Stimulated activated CD4-positive, alpha-beta T cell treated with anti-CD3 and anti-CD28 coated beads, Interleukin-15, amount 100 ng/mL, for 1 hour (primary cell): ENCODE measurements around the gene XYLT1.
A peak's percentile ranks its signal among the peaks of the same experiment; 100 is the strongest.
"Not testable (repeated sequence)": the region's sequence is repeated elsewhere in the genome, so short reads cannot be mapped to it uniquely, and the experiment has no call there.

Experiments used
- DNase-seq, 2 donors: peaks; one replicate each; pipeline ENCODE4 v3.0.0-alpha.2; 2020; ENCODE audit warnings: low read depth in 1 of 2, low spot score in 1 of 2

Gene XYLT1

DNA sequence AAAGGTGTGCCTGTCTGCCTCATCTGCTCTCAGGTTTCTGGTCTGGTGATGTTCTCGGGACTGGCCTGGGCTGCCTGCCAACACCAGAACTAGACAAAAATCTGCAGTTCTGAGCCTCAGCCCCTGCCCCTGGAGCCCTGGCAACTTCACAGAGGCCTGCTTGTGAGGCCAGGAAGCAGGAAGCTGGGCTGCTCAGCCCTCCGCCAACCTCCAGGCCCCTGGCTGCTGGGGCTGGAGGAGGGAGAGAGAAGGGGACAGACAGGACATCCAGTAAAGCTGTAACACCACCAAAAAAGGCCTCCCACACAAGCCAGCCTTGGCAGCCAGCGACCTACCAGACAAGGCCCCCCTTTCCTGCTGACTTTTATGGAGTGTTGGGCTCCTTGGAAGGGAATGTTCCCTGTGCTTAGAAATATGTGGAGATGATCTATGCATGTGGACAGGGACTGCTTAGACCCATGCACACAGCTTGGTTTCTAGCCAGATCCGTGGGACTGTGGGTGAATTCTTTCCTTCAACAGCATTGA is 157.6 kb downstream of the XYLT1 start:
- DNase-seq = no peak

DNA sequence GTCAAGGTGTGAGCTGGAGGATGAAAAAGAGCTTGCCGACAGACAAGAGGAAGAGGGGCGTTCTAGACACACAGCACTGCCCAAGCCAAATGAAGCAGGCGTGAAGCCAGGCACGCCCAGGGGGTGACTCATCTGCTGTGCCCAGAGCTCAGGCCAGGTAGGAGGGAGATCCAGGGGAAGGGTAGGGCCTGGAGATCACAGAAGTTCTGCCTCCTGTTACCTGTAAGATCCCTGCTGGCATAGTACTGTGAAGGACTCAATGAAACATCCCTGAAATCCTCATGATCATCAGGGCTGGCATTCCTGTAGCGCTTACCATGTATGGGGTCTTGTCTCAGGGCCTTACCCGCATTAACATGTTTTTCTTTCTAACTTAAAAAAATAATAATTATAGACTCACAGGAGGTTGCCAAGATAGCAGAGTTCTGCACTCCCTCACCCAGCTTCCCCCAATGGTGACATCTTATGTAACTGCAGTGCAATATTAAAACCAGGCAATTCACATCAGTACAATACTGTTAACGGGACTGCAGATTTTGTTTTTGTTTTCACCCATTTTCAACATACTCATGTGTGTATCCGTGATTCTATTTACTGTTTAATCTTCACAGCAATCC is 158.6 kb downstream of the XYLT1 start:
- no peak for DNase-seq

DNA sequence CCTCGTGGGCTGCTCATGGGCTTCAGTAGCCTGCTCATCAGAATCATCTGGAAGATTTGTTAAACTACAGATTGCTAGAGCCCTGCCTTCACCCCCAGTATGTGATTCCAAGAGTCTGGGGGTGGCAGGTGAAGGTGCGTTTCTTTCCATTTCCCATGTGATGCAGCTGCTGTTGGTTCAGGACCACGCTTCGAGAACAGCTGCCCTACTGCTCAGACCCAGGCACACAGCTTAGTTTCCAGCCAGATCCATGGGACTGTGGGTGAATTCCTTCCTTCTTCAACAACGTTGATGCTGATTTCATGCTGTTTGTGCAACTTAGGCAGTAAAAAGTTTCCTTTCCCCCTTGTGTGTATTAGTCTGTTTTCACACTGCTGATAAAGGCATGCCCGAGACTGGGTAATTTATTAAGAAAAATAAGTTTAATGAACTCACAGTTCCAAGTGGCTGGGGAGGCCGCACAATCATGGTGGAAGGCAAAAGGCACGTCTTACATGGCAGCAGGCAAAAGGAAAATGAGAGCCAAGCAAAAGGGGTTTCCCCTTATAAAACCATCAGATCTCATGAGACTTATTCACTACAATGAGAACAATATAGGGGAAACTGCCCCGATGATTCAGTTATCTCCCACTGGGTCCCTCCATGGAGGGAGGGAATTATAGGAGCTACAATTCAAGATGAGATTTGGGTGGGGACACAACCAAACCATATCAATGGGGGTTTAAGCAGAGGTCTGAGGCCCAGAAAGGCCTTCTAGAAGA is 159.2 kb downstream of the XYLT1 start:
- no peak for DNase-seq

DNA sequence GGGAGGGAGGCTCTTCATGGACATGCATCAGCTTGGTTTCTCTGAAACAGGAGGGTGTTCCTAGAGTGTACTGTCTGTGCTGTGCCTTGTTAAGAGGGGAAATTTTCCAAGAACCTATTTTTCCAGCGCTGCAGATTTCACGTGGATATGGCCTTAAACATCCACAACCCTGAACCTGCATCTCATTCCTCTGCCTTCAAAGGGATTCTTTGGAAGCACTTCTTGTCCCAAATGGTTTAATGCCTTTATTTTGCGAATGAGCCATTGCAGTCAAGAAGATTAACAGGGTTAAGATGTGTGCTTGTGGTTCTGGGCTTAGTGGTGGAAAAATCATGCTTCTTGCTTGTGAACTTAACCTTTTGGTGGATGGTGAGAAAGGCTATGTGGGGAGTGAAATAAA is 161.2 kb downstream of the XYLT1 start:
- DNase-seq = no peak

DNA sequence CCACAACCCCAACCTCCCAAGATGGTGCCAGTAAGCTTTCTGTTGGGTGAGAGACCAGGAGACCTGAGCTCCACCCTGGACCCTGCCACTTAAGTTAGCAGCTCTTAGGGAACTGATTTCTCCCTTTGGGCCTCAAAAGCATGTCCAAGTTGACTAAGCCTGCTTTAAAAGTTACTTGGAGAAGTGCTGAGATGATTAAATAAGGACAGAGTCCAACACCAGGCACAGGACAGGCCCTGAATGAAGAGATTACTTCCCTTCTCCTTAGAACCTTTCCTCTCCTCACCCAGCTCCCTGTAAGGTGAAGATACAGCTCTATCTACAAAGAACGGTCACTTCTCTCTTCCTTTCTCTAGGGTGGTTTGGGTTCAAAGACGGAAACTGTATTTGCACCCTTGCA is 162.6 kb downstream of the XYLT1 start:
- DNase-seq = no peak

DNA sequence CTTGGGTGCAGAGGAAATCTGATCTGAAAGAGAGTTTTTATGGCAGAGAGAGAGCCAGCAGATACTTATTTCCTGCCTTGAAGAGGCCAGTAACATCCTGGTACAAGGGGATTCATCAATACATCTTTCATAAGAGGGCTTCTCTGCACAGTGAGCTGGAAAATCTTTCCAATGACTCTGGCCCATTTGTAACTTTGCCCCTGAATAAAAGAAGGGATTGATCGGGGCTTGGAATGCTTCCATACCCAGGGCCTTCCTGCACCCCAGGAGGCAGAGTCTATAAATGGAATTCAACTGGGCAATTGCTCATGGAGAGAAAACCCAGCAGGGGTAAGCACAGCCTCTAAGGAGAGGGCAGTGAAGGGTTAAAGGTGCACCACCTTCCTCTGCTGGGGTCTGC is 163.3 kb downstream of the XYLT1 start:
- DNase-seq = no peak

DNA sequence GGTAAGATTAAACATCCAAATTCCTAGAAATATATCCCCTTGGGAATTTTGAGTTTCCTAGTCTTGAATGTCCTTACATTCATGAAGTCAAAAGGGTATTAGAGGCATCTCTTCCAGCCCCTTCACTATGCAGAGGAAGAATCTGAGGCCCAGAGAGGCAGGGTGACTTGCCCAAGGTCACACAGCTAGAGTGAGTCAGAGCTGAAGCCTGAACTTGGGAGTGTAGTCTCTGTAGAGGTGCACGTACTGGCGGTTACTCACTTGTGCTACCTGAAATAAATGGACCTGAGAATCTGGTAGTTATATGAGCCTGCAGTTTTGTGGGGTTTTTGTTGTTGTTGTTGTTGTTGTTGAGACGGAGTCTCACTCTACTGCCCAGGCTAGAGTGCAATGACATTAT is 164.0 kb downstream of the XYLT1 start:
- DNase-seq = no peak

DNA sequence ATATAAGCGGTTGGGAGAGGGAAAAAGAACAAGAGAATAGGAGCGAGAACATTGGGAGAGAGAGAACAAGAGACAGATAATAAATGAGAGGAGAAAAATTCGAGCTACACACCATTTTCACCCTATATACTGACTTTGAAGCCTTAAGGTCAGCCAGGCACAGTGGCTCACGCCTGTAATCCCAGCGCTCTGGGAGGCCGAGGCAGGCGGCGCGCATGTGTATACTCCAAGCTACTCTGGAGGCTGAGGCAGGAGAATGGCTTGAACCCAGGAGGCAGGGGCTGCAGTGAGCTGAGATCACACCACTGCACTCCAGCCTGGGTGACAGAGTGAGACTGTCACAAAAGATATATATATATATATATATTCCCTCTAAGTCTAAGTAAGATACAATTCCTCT is 164.5 kb downstream of the XYLT1 start:
- DNase-seq = not testable (repeated sequence)

DNA sequence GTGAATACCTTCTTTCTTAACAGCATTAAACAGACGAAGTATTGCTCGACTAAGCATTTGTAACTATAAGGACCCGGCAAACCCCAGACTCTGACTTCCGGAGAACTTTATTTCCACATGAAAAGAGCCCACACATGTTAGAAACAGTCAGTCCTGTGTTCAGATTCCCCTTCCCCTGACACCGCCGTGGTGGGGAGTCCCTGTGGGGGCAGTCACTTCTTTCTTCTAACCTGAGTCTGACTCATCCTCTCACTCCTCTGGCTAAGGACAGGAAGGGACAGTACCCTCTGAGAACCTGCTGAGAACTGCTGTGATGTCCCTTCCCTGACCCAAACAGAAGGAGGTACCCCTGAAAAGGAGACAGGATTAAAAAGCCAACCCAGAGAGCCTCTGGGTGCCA is 165.1 kb downstream of the XYLT1 start:
- DNase-seq = peak in 1 of 2 donors; percentile 18

DNA sequence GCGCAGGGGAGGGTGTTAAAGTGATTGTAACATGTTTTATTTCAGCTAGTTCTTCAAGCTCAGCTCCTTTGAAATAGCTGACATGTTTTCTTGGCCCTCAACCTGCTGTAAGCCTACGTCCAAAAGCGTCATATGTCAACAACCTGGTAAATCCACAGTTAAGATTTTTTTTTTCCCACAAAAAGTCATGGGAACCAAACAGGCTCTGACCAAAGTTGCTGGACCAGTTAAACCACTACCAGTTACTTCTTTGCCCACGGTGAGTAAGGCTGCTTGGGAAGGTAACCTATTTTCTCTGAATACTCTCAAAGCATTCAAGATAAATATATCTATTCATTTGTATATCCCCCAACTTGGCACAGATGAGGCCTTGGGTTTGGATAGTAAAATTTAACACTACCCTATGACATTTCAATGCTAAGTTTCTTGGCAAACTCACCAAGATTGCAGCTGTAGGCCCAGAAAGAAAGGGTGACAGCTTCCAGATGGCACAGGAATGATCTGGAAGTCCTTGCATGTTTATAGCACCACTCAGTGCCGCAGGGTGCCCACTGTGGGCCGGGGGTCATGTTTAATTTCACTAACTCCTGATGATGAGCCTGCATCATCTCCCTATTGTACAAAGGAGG is 166.2 kb downstream of the XYLT1 start:
- no peak for DNase-seq

DNA sequence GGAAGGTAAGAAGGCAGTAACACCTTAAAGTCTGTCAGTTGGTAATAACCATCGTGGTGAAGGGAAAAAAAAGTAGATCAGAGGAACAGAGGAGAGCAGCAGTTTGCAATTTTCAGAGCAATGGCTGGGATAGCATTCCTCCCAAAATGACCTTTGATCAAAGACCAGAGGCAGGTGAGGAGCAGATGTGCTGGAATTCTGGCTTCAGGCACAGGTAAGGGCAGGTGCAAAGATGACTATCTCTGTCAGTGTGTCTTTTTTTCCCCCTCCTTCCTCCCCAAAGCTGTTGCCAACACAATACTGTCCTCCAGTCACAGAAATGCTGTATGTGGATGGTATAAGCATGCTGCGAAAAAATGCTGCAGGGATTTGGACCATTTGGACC is 166.7 kb downstream of the XYLT1 start:
- DNase-seq = no peak

DNA sequence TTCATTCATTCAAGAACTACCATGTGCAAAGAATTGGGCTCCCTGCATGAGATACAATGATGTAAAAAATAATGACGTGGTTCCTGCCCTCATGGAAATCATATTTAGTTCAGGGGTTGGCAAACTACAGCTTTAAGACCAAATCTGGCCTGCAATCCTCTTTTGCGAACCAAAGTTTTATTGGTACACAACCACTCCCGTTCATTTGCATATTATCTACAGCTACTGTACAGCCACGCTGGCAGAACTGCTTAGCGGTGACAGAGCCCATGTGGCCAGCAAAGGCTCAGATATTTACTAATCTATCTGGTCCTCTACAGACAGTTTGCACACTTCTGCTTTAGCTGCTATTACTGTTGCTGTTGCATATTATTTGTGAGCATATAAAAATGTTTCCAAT is 167.7 kb downstream of the XYLT1 start:
- DNase-seq = no peak

DNA sequence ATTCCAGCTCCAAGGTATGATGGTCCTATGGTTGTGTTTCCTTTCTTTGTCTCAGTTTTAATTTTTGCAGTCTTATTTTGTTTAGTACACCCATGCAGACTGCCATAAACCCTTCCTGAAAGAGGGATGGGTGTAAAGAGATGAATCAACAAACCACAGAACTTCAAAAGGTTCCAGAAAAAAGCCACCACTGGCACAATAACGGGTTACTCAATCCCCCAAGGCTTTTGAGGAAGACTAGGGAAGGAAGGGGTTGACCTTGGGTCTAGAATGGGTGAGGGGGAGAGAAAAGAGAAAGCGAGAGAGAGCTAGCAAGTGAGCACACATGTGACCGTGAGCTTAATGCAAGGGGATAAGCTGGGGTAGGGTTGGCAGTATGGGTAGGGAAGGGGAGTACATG is 168.1 kb downstream of the XYLT1 start:
- no peak for DNase-seq

DNA sequence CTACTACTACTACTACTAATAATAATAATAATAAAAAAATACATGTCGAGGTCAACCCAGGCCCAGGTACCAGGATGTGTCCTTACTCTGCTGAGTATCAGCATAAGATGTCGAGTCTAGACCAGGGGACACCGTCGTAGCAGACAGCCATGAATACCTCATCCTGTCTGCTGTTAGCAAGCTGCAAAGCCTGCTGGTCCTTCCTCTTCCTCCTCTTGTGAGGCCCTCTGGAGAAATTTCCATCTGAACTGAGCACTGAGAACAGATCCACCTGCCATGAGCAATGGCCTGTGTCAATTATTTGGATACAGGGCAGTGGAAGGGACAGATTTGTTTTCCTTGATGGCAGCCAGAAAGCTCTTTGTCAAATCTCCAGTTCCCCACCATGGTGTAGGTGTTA is 168.5 kb downstream of the XYLT1 start:
- no peak for DNase-seq

DNA sequence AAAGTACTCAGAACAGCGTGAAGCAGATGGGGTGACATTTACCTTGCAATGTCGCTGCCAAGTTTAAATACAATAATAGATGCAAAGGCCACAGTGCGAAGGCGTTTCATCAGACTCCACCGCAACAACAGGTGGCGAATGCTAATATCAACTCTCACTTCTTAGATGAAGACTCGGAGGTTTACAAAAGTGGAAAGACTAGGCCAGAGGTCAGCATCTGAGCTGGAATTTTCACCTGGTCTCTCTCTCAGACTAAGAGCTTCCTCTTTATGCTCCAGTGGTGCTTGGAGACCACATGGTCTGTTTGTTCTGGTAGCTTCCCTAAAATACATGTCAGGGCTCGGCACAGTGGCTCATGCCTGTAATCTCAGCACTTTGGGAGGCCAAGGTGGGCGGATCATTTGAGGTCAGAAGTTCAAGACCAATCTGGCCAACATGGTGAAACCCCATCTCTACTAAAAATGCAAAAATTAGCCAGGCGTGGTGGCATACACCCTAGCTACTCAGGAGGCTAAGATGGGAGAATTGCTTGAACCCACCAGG is 169.1 kb downstream of the XYLT1 start:
- no peak for DNase-seq

DNA sequence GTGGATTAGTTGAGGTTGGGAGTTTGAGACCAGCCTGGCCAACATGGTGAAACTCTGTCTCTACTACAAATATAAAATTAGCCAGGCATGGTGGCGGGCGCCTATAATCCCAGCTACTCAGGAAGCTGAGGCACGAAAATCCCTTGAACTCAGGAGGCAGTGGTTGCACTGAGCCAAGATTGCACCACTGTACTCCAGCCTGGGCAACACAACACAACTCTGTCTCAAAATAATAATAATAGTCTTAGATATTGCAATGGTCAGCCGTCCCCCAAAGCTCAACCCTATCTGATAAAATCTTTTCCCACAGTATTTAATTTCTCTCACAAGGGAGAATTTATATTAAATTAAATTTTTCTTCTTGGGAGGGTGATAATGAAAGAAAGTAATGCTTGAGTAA is 169.6 kb downstream of the XYLT1 start:
- DNase-seq = no peak

DNA sequence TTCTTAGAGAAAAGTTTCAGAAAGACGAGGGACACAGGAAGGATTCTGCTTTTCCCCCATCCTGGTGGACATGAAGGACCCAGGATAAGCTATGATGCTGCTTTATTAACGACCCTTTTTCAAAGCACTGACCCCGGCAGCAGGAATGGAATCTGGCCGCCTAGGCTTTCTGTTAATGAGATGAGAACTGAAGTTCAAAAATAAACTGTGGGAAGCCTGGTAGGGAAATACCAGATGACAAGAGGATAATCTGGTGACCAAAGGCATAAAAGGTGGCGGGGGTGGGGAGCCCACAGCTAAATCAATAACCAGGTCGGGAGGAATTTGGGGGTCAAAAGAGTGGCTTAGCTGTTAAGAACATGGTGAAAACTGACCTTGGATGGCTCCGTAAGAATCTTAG is 171.0 kb downstream of the XYLT1 start:
- no peak for DNase-seq

DNA sequence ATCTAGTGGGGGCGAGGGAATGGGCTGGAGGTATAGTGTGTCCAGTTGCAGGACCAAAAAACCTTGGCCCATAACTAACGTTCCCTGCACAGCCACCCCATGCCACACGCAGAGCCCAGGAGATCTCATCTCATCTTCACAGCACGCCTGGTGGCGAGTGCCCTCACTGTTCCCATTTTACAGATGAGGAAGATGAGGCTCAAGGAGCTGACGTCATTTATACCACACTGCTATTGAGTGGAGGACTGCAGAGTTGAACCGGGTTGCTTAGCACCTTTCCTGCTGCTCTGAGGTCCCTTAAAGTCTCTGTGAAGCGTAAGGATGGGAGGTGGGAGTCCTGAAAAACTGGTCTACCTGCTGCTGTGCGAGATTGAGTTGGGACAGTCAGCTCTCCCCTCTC is 172.5 kb downstream of the XYLT1 start:
- no peak for DNase-seq

DNA sequence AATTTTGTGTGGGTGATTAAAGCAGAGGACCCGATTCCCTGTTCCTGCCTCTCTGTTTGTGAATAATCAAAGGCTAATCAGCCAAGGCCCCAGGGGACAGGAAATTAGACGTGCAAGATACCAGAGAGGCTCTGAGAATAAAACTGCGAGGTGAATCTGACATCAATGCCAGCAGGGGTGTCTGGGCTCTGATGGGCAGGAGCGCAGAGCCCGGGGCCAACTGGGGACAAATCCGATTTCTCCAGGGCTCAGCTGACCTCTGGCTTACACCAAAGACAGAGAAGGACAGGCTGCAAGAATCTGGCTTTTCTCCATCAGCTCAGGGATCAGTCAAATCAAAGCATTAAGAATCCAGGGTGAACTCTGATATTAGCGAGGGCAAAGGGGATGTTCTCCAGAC is 174.3 kb downstream of the XYLT1 start:
- DNase-seq = no peak

DNA sequence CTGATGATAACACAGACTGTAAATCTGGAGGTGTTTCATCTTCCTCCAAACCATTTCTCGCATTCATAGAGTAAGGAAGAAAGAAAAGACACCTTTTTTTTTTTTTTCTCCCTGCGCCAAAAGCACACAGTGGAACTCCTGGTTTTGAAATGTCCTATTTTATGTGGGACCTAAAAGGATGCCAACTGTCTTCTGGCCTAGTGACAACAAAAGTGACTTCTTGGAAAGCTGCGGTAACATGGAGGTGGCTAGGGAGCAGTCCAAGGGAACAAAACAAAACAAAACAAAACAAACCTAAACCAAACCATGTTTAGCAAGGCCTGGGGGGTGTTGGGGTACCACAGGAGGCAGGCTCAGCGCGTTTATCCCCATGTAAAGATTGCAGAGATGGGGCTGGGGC is 174.8 kb downstream of the XYLT1 start:
- DNase-seq = no peak

DNA sequence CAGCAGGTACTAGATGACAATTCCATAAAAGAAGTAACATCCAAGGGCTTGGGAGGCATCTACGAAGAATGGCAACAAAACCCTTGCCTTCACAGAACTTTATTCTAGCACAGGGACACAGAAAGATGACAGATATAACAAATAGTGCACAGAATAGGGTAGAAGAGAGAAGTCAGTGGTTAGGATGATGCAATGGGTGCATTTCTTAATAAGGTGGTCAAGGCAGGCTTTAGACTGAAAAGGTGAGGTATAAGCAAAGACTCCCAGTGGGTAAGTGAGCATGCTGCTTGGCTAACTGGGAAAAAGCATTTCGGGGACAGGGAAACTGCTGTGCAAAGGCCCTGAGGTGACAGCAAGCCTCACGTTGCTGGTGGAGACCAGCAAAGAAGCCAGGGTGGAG is 175.9 kb downstream of the XYLT1 start:
- no peak for DNase-seq
